GM19099 (cell line): ENCODE measurements around the gene MED13L.
A peak's percentile ranks its signal among the peaks of the same experiment; 100 is the strongest.

Experiments used
- POLR2A ChIP-seq: IDR thresholded peaks from 3 replicates; pipeline ENCODE4 v1.6.1; 2011; ENCODE audit warnings: low read depth; ENCODE audit not compliant: insufficient read length; ENCODE audit errors: extremely low read depth

Gene MED13L

DNA sequence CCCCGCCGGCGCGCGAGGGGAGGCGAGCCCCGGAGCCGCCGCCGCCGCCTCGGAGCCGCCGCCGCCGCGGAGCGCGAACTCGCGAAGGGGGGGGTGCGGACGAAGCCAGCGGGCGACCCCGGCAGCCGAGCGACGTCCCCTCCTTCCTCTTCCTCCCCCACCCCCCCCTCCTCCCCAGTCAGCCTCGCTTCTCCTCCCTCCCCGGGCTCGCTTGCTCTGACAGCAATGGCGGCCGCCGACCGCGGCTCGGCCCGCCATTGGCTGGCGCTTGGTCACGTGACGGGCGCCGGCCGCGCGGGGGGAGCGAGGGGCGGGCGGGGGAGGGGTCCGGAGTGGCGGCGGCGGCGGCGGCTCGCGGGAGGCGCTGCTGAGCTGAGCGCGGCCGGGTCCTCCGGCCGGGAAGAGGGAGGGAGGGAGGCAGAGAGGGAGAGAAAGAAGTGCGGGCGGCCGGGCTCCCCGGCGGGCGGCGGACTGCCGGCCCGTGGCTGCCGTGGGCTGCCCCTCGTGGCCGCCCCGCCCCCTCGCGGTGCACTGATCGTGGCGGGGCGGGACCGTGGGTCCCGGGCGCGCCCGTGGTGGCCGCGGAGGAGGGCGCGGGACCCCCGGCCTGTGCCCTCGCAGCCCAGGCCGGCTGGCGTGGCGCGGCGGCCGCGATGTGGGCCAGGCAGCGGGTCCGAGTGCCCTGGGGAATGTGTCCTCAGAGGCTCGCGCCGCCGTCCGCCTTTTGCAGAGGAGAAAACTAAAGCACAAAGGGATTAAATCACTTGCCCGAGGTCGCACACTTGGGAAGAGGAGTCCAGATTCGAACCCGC is at the start of gene MED13L:
MED13L (minus strand) TSS at position 227 of the 812 bp plus-strand sequence. CDS start 562 bp downstream, outside the sequence.
- TF ChIP-seq POLR2A = peak; percentile 34

- no peak for TF ChIP-seq POLR2A
These were observed 47.8 kb upstream of the MED13L start for GRCh38 chr12:116325336-116325664.

- TF ChIP-seq POLR2A = no peak
These were observed 47.3 kb upstream of the MED13L start for GRCh38 chr12:116324654-116325335.

GRCh38 chr12:116323406-116324386 is 46.2 kb upstream of the MED13L start:
- TF ChIP-seq POLR2A = no peak

DNA sequence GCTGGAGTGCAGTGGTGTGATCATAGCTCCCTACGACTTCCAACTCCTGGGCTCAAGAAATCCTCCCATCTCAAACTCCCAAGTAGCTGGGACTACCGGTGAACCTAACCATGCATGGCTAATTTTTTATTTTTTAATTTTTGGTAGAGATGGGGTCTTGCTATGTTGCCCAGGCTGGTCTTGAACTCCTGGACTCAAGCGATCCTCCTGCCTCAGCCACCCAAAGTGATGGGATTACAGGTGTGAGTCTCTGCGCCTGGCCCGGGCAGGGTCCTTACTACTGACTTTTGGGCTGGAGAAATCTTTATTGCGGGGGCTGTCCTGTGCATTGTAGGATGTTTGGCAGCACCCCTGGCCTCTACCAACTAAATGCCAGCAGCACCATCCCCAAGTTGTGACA is 44.4 kb upstream of the MED13L start:
- no peak for TF ChIP-seq POLR2A

DNA sequence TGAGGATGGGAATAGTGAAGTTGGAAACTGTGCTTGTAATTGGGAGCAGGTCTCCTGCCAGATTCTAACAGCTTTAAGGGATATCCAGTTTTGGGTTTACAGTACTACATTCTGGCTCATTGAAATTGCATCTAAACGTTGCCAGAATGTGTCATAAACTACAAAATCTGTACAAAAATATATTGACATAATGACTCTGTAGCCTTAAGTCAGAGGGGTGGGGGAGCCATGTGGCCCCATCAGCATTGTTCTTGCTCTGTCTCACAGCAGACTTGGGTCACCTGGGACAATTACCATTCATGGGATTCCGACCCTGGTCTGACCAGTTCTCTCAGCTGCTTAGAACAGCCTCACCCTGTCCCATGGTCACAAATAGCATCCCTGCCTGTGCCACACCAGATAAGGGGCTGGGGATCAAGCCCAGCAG is 43.3 kb upstream of the MED13L start:
- no peak for TF ChIP-seq POLR2A

GRCh38 chr12:116319898-116320621 is 42.6 kb upstream of the MED13L start:
- TF ChIP-seq POLR2A = no peak

DNA sequence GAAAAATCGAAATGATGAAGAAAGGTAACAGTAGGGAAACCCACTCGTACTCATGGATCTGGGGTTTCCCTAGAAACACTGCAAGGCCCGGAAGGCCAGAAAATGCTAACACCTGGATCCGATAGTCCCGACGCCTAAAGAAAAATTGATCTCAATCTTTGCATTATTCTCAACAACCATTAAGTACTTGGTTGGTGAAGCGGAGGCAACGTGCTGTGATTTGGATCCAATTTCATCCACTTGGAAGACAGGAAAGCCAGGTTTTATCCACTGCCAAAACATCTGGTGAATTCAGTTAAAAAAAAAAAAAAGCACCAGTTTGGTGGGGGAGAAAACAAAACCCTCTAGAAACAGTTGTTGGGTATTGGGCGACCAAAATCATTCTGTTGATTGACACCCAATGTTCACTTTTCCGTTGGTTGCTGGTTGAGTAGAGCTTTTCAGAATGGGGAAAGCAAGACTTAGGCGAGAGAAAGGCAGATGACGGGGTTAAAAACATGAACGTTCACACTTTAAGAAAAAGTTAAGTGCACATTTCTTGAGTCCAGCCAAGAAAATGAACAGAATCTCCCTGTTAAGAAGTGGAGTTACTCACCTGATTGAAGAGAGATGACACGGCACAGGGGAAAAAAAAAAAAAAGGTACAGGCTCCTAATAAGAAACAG is 41.9 kb upstream of the MED13L start:
- no peak for TF ChIP-seq POLR2A

DNA sequence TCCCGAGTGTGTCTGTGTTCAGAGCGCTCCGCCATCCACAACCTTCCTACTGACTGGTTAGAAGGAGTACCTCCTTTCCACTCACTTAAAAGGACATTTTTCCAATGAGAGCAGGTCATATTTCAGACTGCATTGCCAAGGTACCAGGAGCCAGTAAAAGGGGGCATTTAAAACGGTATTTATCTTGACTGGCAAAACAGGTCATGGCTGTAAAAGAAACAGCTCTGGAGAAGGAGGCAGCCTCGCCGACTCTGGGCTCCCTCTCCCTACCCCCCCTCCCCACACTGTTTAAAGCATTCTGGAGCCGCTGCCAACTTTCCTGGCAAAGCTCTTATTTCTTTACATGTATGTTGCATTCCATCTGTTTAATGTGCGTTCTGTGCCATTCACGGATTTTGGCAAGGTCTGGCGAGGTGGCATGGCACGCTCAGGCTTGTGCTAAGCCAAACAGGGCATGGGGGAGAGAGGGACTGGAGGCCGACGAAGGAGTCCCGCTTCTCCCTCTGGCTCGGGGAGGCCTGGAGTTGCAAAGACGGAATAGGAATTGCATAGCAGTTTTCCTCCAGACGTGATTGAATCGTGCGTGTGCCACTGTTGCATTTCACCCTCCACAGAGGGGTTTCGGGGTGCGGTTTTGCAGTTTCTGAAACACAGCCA is 41.2 kb upstream of the MED13L start:
- TF ChIP-seq POLR2A = no peak

DNA sequence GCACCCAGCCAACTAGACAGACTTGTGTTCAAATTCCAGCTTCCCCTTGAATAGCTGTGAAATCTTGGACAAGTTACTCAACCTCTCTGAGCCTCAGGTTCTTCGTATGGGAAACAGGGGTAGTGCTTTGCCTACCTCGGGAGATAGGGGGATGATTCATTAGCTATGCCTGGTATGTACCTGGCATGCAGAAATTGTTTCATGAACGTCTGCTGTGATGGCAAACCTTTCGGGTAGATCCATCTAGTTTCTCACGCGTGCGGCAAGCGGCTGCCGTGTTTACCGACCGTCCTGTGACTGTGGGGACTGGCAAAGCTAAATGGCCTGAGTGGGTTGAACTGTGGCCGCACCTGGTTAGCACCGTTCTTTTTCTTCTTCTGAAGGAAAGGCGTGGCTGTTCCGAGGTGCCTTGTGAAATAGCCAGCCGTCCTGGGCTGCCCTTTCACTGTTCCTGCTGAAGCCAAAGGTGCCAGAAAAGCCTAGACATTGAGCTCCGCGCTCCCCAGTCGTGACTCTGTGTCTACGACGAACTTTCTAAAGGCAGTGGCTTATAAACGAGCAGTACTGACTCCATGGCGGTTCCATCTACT is 40.6 kb upstream of the MED13L start:
- TF ChIP-seq POLR2A = no peak

DNA sequence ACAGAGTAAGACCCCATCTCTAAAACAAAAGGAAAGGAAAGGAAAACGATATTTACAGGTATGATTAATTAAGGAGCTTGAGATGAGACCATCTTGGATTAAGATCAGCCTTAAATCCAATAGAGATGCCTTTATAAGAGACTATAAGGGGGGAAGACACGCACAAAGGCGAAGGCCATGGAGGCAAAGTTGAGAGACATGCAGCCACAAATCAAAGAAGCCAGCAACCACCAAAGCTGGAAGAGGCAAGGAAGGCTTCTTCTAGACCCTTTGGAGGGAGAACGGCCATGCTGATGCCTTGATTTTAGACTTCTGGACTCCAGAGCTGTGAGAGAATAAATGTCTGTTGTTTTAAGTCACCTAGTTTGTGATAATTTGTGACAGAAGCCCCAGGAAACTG is 39.6 kb upstream of the MED13L start:
- no peak for TF ChIP-seq POLR2A

GRCh38 chr12:116314477-116314876 is 37.0 kb upstream of the MED13L start:
- no peak for TF ChIP-seq POLR2A
